ENCODE data around the gene RPL31.

The RPL31 gene

DNA sequence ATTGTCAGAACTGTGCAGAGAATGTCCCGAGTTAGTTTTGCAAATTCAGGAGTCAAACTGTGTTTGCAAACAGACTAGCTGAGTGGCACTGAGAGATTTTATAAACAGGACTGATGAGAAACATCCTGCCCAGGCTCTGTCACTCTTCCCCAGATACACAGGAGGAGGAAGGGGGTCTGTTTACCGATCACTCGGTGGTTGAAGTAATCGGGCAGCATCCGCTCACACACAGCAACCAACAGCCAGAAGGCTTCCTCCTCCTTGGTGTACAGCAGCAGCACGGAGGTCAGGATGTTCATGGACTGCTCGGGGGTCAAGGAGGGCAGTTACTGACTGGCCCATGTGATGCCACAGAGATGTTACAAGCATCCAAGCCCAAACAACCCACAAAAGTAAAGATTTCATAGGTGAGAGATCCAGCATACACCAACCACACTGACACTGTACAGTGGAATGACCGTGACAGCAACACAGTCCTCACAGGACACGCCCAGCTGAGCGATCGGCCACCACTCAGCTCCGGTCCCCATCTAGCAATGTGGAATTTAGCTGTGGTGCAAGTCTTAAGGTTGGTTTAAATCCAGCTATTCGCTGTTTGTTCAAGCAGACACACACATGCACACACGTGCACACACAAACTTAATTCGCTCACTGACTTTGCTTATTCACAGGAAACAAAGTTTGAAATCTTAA, 30.1 kb downstream of the RPL31 start:
- no peaks in the 10 kb centered on the region for H3F3A ChIP-seq (ENCODE audit: insufficient read depth, low read length)
- H3K9me3 ChIP-seq (ENCODE audit: low read length): no peaks in the 10 kb centered on the region

DNA sequence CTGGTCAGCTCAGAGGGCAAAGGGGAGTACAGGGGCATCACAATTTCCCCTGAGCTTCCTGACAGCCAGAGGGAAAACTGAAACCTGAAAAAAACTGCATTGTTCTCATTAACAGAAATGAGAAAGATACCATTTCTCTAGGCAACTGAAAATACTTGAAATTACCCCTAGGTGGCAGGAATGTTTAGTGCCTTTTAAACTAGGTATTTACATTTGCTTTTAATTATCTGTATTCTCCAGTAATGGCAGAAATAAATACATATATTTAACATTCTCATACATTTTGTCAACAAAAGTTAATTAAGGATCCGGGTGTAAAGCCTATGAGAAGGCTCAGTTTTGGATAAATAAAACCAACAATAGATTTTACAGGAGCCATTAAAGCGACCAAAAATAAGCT, 34.5 kb downstream of the RPL31 start:
- Histone ChIP-seq H3K9ac (ENCODE audit: low read length) (no peak overlapping the region), H3K9me2 (ENCODE audit: low read depth, low read length) (no peaks in the 10 kb centered on the region), H3K9me3 (ENCODE audit: low read length) (no peaks in the 10 kb centered on the region), H3K79me2 (ENCODE audit: insufficient read depth, low read length) (no peaks in the 10 kb centered on the region), H3K4me1 (ENCODE audit: insufficient read depth, low read length, severe bottlenecking) (no peaks in the 10 kb centered on the region), H3K27ac (ENCODE audit: low read depth, low read length, poor library complexity, severe bottlenecking) (no peak overlapping the region), H3K27me3 (ENCODE audit: insufficient read depth, low read length) (peaks cover 5% of the 10 kb centered on the region; the same call in 1 of the 2 replicates), H3F3A (ENCODE audit: insufficient read depth, low read length) (no peaks in the 10 kb centered on the region), H3K36me3 (ENCODE audit: insufficient read depth, low read length) (no peaks in the 10 kb centered on the region), H2AFZ (ENCODE audit: low read length) (no peak overlapping the region), H3K4me2 (ENCODE audit: low read length) (no peak overlapping the region), H3K4me3 (ENCODE audit: low read depth, low read length, poor library complexity, severe bottlenecking) (no peak overlapping the region), H4K20me1 (ENCODE audit: insufficient read depth, low read length) (no peaks in the 10 kb centered on the region)
- no peak for TF ChIP-seq EZH2 (IDR thresholded peaks at IDR 0.05; ENCODE audit: borderline replicate concordance, low read length)
- TF ChIP-seq, protein P1, sequence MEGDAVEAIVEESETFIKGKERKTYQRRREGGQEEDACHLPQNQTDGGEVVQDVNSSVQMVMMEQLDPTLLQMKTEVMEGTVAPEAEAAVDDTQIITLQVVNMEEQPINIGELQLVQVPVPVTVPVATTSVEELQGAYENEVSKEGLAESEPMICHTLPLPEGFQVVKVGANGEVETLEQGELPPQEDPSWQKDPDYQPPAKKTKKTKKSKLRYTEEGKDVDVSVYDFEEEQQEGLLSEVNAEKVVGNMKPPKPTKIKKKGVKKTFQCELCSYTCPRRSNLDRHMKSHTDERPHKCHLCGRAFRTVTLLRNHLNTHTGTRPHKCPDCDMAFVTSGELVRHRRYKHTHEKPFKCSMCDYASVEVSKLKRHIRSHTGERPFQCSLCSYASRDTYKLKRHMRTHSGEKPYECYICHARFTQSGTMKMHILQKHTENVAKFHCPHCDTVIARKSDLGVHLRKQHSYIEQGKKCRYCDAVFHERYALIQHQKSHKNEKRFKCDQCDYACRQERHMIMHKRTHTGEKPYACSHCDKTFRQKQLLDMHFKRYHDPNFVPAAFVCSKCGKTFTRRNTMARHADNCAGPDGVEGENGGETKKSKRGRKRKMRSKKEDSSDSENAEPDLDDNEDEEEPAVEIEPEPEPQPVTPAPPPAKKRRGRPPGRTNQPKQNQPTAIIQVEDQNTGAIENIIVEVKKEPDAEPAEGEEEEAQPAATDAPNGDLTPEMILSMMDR (IDR thresholded peaks at IDR 0.05; ENCODE audit: low read length): peak; percentile 59

More for the DNA sequence above, 30.1 kb downstream of the RPL31 start:
- no peak overlapping the region for H3K9ac ChIP-seq (ENCODE audit: low read length)
- H3K27me3 ChIP-seq (ENCODE audit: insufficient read depth, low read length): peaks cover 5% of the 10 kb centered on the region; the same call in 1 of the 2 replicates
- no peaks in the 10 kb centered on the region for H3K79me2 ChIP-seq (ENCODE audit: insufficient read depth, low read length)
- H2AFZ ChIP-seq (ENCODE audit: low read length): no peak overlapping the region
- no peaks in the 10 kb centered on the region for H3K36me3 ChIP-seq (ENCODE audit: insufficient read depth, low read length)
- H4K20me1 ChIP-seq (ENCODE audit: insufficient read depth, low read length): no peaks in the 10 kb centered on the region
- H3K9me2 ChIP-seq (ENCODE audit: low read depth, low read length): no peaks in the 10 kb centered on the region
- H3K4me2 ChIP-seq (ENCODE audit: low read length): no peak overlapping the region
- no peaks in the 10 kb centered on the region for H3K4me1 ChIP-seq (ENCODE audit: insufficient read depth, low read length, severe bottlenecking)
- H3K4me3 ChIP-seq (ENCODE audit: low read depth, low read length, poor library complexity, severe bottlenecking): no peak overlapping the region
- no peak for TF ChIP-seq EZH2 (IDR thresholded peaks at IDR 0.05; ENCODE audit: borderline replicate concordance, low read length)
- TF ChIP-seq, protein P1 (IDR thresholded peaks at IDR 0.05; ENCODE audit: low read length): no peak
- H3K27ac ChIP-seq (ENCODE audit: low read depth, low read length, poor library complexity, severe bottlenecking): no peak overlapping the region

DNA sequence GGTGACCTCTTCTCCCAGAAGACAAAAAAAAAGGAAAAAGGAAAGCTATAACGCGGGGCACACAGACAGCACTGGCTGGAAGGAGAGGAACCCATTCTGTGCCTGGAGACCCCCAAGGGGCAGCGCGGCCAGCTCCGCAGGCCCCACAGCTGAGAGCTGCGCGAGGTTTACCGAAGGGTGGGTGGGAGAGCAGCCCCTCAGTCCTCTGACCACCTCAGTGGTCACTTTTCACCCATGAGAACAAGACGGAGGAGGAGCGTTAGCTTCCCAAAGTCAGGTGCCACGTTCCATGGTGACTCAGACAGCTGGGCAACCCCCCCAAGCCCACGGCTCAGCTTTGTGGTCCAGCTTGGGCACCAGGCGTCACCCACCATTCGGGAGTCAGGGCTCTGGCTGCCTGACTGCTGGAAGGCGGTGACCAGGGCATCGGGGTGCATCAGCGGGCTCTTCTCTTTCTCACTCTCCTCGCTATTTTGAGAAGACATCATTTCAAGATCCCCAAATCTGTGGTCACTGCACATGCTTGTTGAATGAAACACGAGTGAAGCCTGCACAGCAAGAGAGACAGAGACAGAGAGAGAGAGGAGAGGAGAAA, 35.2 kb downstream of the RPL31 start:
- Histone ChIP-seq H3K9ac (ENCODE audit: low read length) (no peak overlapping the region), H4K20me1 (ENCODE audit: insufficient read depth, low read length) (no peaks in the 10 kb centered on the region), H3F3A (ENCODE audit: insufficient read depth, low read length) (no peaks in the 10 kb centered on the region), H3K9me2 (ENCODE audit: low read depth, low read length) (no peaks in the 10 kb centered on the region), H2AFZ (ENCODE audit: low read length) (no peak overlapping the region), H3K79me2 (ENCODE audit: insufficient read depth, low read length) (no peaks in the 10 kb centered on the region), H3K4me1 (ENCODE audit: insufficient read depth, low read length, severe bottlenecking) (no peaks in the 10 kb centered on the region), H3K4me3 (ENCODE audit: low read depth, low read length, poor library complexity, severe bottlenecking) (no peak overlapping the region), H3K36me3 (ENCODE audit: insufficient read depth, low read length) (no peaks in the 10 kb centered on the region), H3K9me3 (ENCODE audit: low read length) (no peaks in the 10 kb centered on the region), H3K27ac (ENCODE audit: low read depth, low read length, poor library complexity, severe bottlenecking) (no peak overlapping the region), H3K27me3 (ENCODE audit: insufficient read depth, low read length) (peaks cover 5% of the 10 kb centered on the region; the same call in 1 of the 2 replicates), H3K4me2 (ENCODE audit: low read length) (no peak overlapping the region)
- TF ChIP-seq, protein P1 (IDR thresholded peaks at IDR 0.05; ENCODE audit: low read length): no peak
- no peak for TF ChIP-seq EZH2 (IDR thresholded peaks at IDR 0.05; ENCODE audit: borderline replicate concordance, low read length)

All from OCI-LY1 (cell line).